GM21717 (cell line): ENCODE measurements around the gene GATA5.
"Not testable (repeated sequence)": the region's sequence is repeated elsewhere in the genome, so short reads cannot be mapped to it uniquely, and the experiment has no call there.

Experiments
- ATAC-seq: cut with Tn5 transposase; IDR thresholded peaks from one replicate; pipeline ENCODE4 v1.9.1; 2021; ENCODE audit warnings: mild to moderate bottlenecking, moderate library complexity; ENCODE audit not compliant: unreplicated experiment

The GATA5 gene

DNA sequence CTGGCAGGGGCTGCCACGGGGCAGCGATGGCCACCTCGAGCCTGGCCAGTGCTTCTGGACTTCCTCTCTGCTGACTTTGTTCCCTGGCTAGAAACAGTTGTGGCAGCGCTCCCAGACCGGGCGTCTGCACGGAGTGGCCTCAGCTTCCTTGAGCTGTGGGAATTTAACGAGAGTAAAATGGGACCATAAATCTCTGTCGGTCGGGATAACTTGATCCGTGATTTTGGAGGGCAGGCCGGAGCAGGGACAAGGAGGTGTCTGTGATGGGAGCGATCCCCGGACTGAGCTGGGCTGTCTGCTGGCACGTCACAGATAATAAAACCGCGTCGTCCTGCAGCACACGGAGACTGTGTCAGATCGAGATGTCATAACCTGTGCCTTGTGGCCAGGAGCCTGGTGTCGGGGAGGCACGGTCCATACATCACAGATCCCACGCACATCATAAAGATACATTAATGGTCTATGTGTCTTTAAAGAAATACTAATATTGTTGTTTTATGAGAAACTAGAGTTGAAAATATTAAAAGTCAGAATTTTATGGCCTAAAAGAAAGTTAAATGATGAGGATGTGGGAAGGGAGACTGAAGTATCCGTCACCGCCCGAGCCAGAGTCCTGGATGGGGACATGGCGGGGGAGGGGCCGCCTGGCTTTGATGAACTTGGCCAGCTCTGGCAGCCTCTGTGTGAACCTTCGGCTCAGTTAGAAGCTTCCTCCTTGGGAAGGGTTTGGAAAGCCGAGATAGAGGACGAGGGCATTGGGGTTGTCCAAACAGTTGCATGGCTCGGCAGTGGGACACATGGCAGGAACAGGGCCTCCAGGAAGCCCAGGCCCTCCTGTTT lies 41.9 kb downstream of the GATA5 start:
- ATAC-seq = no peak

DNA sequence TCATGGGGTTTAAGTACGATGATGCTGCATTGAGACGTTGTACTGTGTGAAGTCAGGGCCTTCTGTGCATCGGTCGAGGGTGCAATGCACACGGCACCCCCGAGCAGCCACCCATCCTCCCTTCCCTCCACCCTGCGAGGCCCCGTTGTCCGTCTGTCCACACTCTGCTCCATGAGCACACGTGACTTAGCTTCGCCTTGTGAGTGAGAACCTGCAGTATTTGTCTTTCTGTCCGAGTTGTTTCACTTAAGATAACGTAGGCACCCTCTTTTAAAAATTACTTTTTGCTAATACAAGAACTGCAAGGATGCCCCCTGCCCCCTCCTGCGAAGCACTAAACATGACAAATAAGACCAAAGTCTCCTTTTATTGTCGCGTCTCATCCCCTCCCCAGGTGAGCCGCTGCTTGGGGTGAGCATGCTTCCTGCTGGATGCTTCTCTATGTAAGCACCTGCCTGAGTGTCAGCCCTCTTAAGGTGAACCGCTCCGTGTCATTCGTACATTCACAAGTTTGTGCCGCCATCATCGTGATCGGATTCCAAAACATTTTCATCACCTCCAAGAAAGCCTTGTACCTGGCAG lies 44.8 kb downstream of the GATA5 start:
- ATAC-seq = no peak

DNA sequence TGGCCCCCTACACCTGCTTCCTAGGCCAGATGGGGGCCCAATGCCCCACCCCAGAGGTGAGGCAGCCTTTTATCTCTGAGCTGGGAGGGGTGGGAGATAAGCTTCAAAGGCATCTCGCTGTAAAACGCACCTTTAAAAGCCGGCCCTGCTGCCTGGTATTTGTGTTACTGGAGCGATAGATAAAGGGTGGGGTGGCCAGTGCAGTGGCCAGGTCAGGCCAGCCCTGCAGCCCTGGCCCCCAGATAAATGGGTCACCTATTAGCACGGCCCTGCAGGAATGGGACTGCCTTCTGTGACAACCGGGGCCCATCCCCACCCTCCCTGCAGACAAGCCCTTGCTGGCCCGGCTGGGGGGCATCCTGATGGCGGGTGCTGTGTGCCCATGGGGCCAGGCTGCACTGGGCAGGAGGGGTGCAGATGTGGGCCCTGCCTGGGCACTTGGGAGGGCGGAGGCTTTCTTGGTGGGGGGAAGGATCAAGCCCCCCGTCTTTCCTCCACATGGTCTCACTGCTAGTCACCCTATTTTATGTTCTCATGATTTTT lies 45.4 kb downstream of the GATA5 start:
- ATAC-seq = no peak

DNA sequence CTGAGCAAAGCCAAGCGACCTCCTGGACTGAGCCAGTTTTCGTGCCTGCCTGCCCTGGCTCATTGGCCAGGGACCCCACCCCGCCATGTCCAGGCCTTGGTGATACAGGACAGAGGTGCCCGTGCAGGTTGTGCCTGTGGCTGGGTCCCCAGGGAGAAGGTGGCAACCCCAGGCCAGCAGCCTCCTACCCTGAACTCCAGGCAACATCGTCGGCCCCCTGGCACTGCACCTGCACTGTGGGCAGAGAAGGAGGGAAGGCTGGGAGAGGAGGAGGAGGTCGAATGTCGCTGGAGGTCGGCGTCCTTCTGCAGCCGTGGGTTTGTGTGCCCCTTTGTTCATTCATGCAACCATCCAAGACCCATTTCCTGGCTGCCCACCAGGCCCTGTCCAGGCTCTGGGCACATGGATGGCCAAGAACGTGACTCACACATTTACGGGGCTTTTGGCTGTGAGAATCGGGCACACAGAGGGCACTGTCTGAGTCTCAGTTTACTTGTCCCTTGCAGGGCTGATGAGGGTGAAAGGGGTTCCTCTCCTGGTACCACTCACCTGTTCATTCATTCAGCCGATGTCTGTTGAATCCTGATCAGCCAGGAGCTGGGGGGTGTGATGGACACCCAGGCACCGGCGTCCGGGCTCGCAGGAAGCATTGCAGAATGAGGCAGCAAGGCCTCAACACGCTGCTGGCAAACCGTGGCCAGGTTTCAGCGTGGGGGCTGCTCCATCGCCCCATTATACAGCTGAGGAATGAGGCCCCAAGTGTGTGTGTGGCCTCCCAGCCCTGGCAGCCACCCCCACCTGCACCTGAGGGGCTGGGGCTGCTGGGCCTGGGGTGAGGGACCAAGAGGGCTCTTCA lies 46.1 kb downstream of the GATA5 start:
- ATAC-seq = no peak

DNA sequence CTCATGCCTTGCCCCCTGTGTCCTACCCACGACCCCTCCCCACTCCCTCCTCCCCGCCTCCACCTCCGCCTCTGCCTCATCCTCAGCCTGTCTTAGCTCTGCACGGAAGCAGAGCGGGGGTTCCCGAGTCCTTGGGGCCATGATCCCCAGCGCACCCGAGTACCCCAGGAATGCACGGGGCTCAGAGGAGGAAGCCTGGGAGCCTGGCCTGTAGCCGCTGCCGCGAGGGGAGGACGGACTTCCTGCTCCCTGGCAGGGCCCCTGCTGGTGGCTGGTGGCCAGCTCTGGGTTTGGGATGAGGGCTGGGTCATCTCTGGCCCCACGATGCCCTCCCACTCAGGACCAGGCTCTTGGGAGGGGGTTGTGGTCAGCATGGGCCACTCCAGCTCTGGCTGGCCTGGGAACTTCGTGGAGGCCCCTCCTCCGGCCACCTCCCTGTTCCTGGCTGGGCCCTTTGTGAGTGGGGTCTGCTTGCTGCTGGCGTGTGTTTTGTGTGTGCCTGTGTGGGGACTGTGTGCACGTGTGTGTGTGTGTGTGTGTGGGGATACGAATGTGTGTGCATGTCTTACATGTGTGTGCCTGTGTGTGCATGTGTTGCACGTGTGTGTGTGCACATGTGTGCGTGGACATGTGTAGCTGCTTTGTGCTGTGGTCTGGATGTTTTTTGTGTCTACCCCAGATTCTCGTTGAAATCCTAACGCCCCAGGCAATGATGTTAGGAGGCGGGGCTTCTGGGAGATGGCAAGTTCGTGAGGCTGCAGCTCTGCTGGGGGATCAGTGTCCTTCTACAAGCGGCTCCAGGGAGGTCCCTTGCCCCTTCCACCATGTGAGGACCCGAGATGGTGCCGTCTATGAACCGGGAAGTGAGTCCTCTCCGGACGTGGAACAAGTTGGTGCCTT lies 47.1 kb downstream of the GATA5 start:
- no peak for ATAC-seq

DNA sequence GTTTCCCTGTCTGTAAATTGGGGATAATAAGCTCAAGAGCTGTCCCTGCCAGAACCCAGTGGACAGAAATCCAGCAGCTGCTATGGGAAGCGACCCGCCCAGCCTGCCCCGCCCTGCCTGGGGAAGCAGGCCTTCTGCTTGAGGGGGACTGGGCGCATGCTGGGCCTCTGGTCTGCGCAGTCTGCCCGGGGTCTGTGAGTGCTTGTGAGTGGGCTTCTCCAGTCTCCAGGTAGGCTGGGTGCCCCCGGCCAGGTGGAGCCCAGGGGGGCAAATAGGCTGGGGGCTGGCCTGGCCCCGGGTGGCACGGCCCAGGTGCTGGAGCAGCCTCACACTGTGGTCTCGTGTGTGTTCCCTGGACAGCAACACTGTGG lies 47.8 kb downstream of the GATA5 start:
- no peak for ATAC-seq

DNA sequence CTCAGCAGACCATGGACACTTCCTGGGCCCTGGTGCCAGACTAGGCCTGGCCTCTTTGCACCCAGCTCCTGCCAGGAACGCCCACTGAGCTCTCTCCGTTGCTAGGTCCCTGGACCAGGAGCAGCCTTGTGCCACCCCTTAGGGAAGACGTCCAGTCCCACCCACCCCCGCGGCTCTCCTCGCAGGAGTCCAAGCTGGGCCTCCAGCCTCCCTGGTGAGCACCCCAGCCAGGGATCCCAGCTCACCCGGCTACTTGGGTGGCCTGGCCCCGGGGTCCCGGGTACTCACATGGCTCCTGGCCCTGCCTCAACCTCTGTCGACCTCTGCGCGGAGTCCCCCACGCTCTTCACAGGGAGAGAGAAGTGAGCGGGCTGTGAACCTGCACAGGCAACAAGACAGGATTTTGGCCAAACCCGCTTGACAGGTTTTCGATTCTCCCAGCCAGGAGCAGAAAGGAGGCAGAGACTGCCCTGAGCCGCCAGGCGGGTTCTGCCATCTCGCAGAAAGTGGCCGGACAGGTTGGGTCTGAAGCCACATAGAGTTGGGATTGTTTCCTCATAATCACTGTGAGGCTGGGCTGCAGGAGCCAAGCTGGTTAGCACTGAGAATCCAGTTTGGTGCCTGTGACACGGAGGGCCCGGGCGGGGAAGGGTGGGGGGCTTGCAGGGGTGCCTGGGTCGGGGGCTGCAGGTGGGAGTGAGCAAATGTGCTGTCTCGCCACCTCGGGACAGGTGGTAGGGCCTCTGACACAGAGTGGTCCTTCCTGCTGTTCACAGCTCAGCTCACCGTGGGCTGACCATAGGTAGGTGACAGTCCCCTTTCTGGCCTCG lies 48.4 kb downstream of the GATA5 start, which contains the start of gene RBBP8NL:
RBBP8NL (minus strand) TSS at position 368 of the 830 bp plus-strand sequence. CDS start 7,892 bp downstream, outside the sequence.
- ATAC-seq = no peak

DNA sequence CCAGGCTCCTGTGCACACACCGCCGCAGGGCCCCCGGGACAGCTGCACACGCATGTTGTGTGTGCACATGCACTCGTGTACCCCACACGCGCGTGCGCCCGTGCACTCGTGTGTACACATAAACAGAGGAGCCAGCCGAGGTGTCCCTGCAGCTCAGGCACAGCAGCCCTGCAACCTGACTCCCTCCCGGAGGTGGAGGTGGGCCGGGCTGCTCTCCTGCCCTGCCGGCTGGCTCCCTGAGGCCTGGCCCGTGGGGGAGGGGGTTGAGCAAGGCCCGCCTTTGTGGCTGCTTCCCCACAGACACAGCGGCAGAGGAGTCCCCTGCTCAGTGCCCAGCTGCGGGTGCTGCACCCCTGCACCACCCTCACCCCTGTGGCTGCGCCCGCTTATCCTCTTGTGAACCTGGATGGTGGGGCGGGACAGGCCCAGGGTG lies 49.1 kb downstream of the GATA5 start:
- no peak for ATAC-seq

DNA sequence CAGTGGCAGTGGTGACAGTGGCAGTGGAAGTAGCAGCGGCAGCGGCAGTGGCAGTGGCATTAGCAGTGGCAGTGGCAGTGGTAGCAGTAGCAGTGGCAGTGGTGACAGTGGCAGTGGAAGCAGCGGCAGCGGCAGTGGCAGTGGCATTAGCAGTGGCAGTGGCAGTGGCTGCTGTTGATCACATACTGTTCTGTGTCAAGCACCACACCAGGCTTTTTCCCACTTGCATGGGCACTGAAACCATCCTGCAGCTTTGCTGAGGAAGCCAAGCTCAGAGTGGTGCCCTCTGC lies 49.8 kb downstream of the GATA5 start:
- not testable (repeated sequence) for ATAC-seq

DNA sequence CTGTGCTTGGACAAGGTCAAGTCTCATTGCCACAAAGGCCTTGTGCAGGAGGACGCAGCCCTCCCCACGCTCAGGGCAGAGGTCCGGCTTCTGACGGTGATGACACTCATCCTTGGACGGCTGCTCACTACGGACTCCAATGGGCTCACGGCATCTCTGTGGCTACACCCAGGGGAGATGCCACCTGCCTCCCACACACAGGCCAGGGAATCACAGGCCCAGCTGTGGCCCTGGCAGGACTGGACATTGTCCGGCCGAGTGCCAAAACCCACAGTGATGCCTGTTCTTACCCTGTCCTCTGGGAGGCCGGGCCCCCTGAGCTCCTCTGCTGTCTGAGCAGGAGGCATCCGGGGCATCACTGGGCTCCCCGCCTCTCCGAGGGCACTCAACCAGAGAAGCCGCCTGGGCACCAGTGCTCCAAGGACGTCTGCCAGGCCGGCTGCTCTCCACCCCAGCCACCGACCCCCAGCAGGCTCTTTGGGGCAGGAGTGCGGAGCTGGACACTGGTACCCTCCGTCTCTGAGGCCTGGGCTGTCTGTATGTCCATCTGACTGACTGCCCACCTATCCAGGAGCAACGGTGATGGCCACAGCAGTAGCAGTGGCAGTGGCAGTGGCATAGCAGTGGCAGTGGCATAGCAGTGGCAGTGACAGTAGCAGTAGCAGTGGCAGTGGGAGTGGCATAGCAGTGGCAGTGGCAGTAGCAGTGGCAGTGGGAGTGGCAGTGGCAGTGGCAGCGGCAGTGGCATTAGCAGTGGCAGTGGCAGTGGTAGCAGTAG lies 50.3 kb downstream of the GATA5 start:
- no peak for ATAC-seq

DNA sequence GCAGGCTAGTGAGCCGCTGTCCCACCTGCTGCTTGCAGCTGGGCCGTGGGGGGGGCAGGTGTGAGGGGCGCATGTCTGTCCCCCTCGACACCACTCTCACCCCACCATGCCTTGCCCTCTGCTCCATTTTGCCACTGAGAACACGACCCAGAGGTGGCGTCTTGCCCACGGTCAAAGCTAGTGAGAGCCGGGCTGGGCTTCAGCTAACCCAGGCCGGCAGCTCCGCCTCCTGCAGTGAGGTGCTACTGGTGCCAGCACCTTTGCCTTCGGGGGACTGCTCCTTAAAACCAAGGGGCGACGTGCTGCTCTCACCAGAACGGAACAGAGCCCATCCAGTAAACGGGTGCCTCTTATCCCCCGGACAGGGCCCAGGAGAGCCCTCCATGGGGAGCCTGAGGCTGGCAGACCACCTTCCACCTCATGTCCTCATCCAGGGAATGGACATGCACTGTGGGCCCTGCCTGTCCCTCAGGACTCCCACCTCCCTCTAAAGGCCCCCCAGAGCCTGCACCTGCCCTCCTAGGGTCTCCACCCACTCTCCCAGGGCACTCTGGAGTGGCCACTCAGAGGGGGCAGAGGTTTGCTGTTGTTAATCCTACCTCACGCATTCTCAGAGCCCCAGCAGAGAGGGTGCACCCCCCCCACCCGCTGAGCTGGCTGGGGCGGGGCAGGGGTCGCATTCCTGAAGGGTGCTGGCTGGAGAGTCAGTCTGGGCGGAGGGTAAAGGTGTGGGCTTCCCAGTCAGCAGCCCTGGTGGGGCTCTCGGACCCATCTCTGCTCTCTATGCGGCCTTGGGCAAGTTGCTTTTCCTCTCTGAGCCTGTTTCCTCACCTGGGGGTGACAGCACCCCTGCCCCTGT lies 51.3 kb downstream of the GATA5 start:
- ATAC-seq = no peak

DNA sequence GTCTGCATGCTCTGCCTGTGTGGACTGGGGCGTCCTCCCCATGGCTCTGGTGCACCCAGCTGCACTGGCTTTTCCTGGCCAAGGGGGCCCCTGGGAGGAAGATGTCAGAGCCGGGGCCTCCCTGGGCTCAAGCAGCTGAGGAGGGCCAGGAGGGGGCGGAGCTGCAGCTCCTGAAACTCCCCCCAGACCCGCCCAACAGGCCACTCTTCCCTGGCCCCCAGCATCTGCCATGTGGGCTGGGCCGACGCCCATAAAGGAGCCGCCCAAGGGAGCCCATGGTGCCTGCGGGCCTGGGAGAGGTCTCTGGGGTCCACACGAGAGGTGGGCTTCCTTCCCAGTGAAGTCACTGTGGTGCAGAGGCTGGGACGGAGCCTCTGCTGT lies 52.5 kb downstream of the GATA5 start:
- no peak for ATAC-seq

DNA sequence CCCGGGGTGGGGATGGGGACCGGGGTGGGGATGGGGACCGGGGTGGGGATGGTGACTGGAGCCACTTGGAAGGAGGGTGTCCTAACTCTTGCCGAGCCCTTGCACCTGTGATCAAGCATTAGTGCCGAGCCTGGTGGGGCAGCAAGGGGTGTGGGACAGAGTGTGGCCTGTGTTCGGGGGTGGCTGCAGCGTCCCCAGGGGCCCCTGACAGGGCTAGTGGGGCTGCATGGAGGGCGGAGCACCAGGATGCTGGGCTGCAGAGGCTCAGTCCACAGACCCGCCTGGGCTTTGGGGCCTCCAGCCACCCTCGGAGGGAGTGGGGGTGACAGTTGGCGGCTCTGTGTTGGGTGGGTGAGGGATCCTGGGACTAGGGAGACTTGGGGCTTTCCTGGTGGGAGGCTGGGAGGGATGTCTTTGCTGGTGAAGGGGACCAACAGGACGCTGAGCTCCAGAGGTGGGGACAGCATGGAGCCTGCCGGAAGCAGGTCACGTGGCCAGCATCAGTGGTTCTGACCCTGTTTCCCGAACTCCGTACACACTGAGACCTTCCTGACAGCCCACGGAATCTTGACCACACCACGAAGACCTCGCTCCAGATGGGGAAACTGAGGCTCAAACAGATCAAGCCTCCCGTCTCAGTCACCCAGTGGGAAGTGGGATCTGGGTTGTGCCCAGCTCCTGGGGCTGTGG lies 53.0 kb downstream of the GATA5 start:
- no peak for ATAC-seq

DNA sequence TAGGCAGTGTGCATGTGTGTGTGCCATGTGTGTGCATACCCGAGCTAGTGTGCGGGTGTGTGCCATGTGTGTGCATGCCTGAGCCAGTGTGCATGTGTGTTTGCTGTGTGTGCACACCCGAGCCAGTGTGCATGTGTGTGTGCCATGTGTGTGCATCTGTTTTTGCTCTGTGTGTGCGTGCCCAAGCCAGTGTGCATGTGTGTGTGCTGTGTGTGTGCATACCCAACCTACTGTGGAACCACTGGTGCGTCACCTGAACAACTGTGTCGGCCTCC lies 54.1 kb downstream of the GATA5 start:
- ATAC-seq = no peak

DNA sequence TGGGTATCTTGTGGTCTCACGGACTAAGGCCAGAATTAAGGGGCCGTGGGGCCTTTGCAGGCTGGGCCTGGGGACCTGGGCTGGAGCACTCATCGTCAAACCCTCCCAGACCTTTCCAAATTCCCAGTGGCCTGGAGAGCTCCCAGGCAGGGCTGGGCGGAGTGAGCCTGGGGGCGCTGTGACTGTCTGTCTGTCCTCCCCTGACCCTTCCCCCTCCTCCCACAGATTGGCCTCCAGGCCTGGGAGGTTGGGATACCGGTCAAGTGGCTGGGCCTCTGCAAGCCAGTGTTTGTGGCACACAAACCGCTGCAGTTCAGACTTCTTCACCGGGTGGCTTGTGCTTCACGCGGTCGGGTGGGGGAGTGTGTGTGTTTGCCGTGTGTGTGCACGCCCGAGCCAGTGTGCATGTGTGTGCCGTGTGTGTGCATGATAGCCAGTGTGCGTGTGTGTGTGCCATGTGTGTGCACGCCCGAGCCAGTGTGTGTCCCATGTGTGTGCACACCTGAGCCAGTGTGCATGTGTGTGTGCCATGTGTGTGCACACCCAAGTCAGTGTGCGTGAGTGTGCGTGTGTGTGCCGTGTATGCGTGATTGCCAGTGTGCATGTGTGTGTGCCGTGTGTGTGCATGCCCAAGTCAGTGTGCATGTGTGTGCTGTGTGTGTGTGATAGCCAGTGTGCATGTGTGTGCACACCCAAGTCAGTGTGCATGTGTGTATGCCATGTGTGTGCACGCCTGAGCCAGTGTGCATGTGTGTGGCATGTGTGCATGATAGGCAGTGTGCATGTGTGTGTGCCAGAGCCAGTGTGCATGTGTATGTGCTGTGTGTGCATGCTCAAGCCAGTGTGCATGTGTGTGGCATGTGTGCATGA lies 54.7 kb downstream of the GATA5 start:
- no peak for ATAC-seq

DNA sequence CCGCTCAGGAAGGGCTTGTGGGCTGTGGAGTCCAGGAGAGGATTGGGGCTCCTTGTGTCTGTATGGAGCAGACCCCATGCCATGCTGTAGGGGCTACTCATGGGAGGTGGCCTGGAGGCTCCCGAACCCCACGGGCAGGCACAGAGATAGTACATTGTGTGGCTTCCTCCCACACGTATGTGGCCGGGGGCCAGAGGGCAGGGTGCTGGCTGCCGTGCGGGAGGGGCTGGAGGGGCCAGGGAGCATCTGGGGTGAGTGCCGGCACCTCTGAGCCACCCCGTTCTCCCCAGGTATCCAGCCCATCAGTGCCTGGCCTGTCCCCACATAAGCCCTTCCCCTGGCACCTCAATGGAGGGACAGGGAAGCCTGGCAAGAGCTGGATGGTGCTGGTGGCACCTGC lies 56.0 kb downstream of the GATA5 start:
- ATAC-seq = no peak
